ENCODE data around the gene MSH2.

GRCh38 chr2:47504174-47504810, 101.3 kb downstream of the MSH2 start:
- TF ChIP-seq EZH2 (IDR thresholded peaks at IDR 0.05; ENCODE audit: borderline replicate concordance, low read length), result no peak
- no peak for TF ChIP-seq CTCF (IDR thresholded peaks at IDR 0.05; ENCODE audit: low read length)

Measured in OCI-LY1 (cell line).